ENCODE data around the gene EVA1B.

Gene EVA1B

GRCh38 chr1:36323636-36324352 lies at the start of gene EVA1B:
EVA1B (minus strand) TSS chr1:36323645; CDS start chr1:36323037, 608 bp downstream.
- peak within 1 kb of the TSS; percentile 79 for H3K4me3 ChIP-seq (ENCODE audit: low read depth, low read length)
- peak; percentile 59 for DNase-seq (ENCODE audit: low read depth)

GRCh38 chr1:36372617-36373016 lies 49.2 kb upstream of the EVA1B start:
- H3K4me3 ChIP-seq (ENCODE audit: low read depth, low read length) = no peak overlapping the region
- no peak for DNase-seq (ENCODE audit: low read depth)

GRCh38 chr1:36369061-36369861 lies 45.8 kb upstream of the EVA1B start:
- no peak for DNase-seq (ENCODE audit: low read depth)
- H3K4me3 ChIP-seq (ENCODE audit: low read depth, low read length) = no peak overlapping the region

- no peak for DNase-seq (ENCODE audit: low read depth)
- no peak overlapping the region for H3K4me3 ChIP-seq (ENCODE audit: low read depth, low read length)
Measured at GRCh38 chr1:36367798-36368197, 44.4 kb upstream of the EVA1B start.

- no peak overlapping the region for H3K4me3 ChIP-seq (ENCODE audit: low read depth, low read length)
- DNase-seq (ENCODE audit: low read depth) = no peak
Measured at GRCh38 chr1:36367066-36367465, 43.6 kb upstream of the EVA1B start.

GRCh38 chr1:36366091-36366661 lies 42.7 kb upstream of the EVA1B start:
- no peak overlapping the region for H3K4me3 ChIP-seq (ENCODE audit: low read depth, low read length)
- peak; percentile 76 for DNase-seq (ENCODE audit: low read depth)

GRCh38 chr1:36365381-36365780 lies 41.9 kb upstream of the EVA1B start:
- no peak overlapping the region for H3K4me3 ChIP-seq (ENCODE audit: low read depth, low read length)
- peak; percentile 59 for DNase-seq (ENCODE audit: low read depth)

- H3K4me3 ChIP-seq (ENCODE audit: low read depth, low read length) = no peak overlapping the region
- DNase-seq (ENCODE audit: low read depth) = no peak
Measured at GRCh38 chr1:36359911-36360550, 36.6 kb upstream of the EVA1B start.

GRCh38 chr1:36359383-36359782 lies 35.9 kb upstream of the EVA1B start:
- no peak overlapping the region for H3K4me3 ChIP-seq (ENCODE audit: low read depth, low read length)
- DNase-seq (ENCODE audit: low read depth) = no peak

GRCh38 chr1:36358514-36359084 lies 35.2 kb upstream of the EVA1B start:
- H3K4me3 ChIP-seq (ENCODE audit: low read depth, low read length) = no peak overlapping the region
- no peak for DNase-seq (ENCODE audit: low read depth)

GRCh38 chr1:36355811-36356210 lies 32.4 kb upstream of the EVA1B start:
- no peak overlapping the region for H3K4me3 ChIP-seq (ENCODE audit: low read depth, low read length)
- DNase-seq (ENCODE audit: low read depth) = no peak

- H3K4me3 ChIP-seq (ENCODE audit: low read depth, low read length) = no peak overlapping the region
- no peak for DNase-seq (ENCODE audit: low read depth)
Measured at GRCh38 chr1:36354486-36354885, 31.0 kb upstream of the EVA1B start.

GRCh38 chr1:36352910-36353878 lies 29.7 kb upstream of the EVA1B start:
- H3K4me3 ChIP-seq (ENCODE audit: low read depth, low read length) = no peak overlapping the region
- no peak for DNase-seq (ENCODE audit: low read depth)

GRCh38 chr1:36352125-36352909 lies 28.9 kb upstream of the EVA1B start:
- no peak for DNase-seq (ENCODE audit: low read depth)
- no peak overlapping the region for H3K4me3 ChIP-seq (ENCODE audit: low read depth, low read length)

- no peak overlapping the region for H3K4me3 ChIP-seq (ENCODE audit: low read depth, low read length)
- DNase-seq (ENCODE audit: low read depth) = peak; percentile 51
Measured at GRCh38 chr1:36351227-36351977, 28.0 kb upstream of the EVA1B start.

GRCh38 chr1:36350659-36351226 lies 27.3 kb upstream of the EVA1B start:
- H3K4me3 ChIP-seq (ENCODE audit: low read depth, low read length) = no peak overlapping the region
- DNase-seq (ENCODE audit: low read depth) = no peak

- no peak for DNase-seq (ENCODE audit: low read depth)
- no peak overlapping the region for H3K4me3 ChIP-seq (ENCODE audit: low read depth, low read length)
Measured at GRCh38 chr1:36349839-36350238, 26.4 kb upstream of the EVA1B start.

Data from skeletal muscle cell (primary cell).